Stimulated activated CD4-positive, alpha-beta T cell treated with anti-CD3 and anti-CD28 coated beads, Interleukin-15, amount 100 ng/mL, for 24 hours (primary cell): ENCODE measurements around the gene PANK2.
"Not testable (repeated sequence)": the region's sequence is repeated elsewhere in the genome, so short reads cannot be mapped to it uniquely, and the experiment has no call there.

Experiments
- DNase-seq: peaks from one replicate; pipeline ENCODE4 v3.0.0-alpha.2; 2020

Gene PANK2

GRCh38 chr20:3871550-3872265 lies 17.5 kb upstream of the PANK2 start:
- DNase-seq, result no peak

GRCh38 chr20:3873507-3873906 lies 15.7 kb upstream of the PANK2 start:
- DNase-seq, result no peak

GRCh38 chr20:3874194-3874844 lies 14.9 kb upstream of the PANK2 start:
- no peak for DNase-seq

GRCh38 chr20:3875378-3875974 lies 13.7 kb upstream of the PANK2 start:
- no peak for DNase-seq

- no peak for DNase-seq
These were observed 13.2 kb upstream of the PANK2 start for GRCh38 chr20:3876000-3876399.

GRCh38 chr20:3876676-3877075 lies 12.5 kb upstream of the PANK2 start:
- DNase-seq, result no peak

- DNase-seq, result not testable (repeated sequence)
These were observed 10.3 kb upstream of the PANK2 start for GRCh38 chr20:3878921-3879274.

GRCh38 chr20:3885715-3886114 lies 3.5 kb upstream of the PANK2 start:
- DNase-seq, result no peak

GRCh38 chr20:3887876-3888620 lies 1.1 kb upstream of the PANK2 start:
- DNase-seq, result no peak

GRCh38 chr20:3889489-3890397 lies 556 bp downstream of the PANK2 start:
- DNase-seq, result peak; percentile 69

- no peak for DNase-seq
These were observed 1.2 kb downstream of the PANK2 start for GRCh38 chr20:3890398-3890751.

GRCh38 chr20:3890999-3891929 lies 2.1 kb downstream of the PANK2 start:
- DNase-seq, result no peak

- DNase-seq, result no peak
These were observed 5.6 kb downstream of the PANK2 start for GRCh38 chr20:3894796-3895195.

GRCh38 chr20:3896302-3896701 lies 7.1 kb downstream of the PANK2 start:
- DNase-seq, result no peak

GRCh38 chr20:3896853-3897583 lies 7.8 kb downstream of the PANK2 start:
- no peak for DNase-seq

- not testable (repeated sequence) for DNase-seq
These were observed 9.0 kb downstream of the PANK2 start for GRCh38 chr20:3898181-3898580.

GRCh38 chr20:3898639-3899038 lies 9.5 kb downstream of the PANK2 start:
- no peak for DNase-seq

GRCh38 chr20:3900187-3900604 lies 11.0 kb downstream of the PANK2 start:
- no peak for DNase-seq

GRCh38 chr20:3901028-3901705 lies 12.0 kb downstream of the PANK2 start:
- no peak for DNase-seq
